ENCODE data around the gene TGFBR3.

Gene TGFBR3

DNA sequence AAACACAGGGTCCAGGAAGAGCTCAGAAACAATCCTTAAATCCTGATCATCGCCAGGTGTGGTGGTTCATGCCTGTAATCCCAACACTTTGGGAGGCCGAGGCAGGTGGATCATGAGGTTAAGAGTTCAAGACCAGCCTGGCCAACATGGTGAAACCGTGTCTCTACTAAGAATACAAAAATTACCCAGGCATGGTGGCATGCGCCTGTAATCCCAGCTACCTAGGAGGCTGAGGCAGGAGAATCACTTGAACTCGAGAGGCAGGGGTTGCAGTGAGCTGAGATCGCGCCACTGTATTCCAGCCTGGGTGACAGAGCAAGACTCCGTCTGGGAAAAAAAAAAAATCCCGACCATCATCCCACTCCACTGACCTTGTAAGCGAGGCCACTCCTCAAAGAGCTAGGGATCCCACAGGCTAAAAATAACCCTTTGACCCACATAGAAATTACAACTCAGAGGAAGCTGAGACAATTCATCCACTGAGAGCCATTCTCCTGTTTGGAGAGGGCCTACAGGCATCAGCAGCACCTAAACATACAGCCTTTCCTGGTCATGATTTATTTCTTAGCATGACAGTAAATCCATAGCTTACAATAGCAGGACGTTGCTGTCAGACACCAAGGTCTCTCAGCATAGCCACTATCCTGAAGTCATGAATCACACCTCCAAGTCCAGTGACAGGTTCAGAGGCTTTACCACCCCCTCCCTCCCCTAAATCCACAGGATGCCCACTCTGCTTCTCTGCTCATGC lies 66.7 kb downstream of the TGFBR3 start:
- DNase-seq: no peak

DNA sequence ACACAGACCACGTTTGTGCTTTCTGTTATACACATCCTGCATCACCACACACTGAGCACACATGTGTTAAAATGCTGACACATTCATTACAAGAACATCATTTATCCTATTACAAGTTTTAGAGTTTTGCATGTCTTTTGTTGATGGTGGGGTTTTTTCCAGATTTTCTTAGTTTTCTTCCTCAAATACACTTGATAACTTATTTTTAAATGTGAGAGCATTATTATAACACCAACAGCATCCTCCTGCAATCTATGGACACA lies 67.3 kb downstream of the TGFBR3 start:
- DNase-seq: no peak

DNA sequence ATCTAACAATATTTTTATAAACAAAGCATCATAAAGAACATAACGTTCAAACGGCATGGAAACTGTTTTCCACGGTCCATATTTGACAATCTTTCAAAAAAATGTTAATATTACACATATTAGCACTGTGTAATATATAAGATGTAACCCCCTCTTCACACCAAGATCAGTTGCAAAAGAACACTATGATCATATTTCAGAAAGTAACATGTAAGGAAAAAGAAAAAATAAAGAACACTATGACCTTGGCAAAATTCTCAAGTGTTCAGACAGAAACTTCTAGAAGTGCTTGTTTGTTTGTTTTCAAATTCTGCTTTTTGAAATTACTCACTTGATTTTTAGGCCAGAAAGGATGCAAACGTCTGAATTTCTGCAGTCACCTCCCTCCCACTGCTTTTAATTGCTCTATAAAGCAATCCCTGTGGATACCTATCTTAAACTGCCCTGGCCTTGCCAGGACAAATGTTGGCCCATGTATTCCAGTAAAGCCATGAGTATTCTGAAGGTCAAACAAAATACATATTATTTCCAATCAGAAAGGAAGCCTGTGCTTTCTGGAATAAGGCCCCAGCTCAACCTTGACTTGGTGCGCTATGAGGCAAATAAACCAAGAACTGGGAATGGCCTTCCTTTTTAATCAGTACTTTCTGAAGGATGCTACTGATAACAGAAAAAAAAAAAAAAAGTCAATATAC lies 68.6 kb downstream of the TGFBR3 start:
- no peak for DNase-seq

DNA sequence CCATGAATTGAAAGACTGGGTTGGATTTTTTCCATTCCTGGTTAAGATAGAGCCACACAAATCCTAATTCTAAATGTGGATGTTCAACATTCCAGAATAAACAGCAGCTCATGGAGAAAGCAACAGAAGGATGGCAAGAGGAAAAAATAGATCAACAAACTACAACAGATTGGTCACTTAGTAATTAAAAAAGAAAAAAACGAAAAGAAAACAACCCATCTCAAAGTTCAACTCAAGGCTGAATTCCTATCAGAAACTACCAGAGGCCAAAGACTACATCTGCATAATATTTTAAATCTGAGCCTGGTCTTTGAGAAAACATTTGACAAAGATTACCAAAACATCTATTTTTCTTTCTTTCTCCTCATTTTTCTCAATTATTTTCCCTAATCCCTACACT lies 69.9 kb downstream of the TGFBR3 start:
- DNase-seq: no peak

DNA sequence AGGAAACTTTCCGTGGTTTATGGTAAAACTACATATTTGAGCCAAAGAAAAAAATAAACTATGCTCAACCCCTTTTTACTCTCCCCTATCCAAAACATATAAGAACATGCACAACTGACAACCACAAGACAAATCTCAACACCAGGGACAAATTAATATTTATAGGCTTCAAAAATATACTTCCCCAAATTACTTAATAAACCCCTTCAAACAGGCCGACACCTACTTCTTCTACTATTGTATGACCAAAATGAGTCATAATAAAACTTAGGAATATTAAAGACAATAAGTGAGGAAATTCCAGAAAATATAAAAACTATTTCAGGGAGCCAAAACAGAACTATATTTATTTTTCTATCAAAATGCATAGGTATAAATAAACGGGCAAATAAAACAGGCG lies 71.5 kb downstream of the TGFBR3 start:
- no peak for DNase-seq

DNA sequence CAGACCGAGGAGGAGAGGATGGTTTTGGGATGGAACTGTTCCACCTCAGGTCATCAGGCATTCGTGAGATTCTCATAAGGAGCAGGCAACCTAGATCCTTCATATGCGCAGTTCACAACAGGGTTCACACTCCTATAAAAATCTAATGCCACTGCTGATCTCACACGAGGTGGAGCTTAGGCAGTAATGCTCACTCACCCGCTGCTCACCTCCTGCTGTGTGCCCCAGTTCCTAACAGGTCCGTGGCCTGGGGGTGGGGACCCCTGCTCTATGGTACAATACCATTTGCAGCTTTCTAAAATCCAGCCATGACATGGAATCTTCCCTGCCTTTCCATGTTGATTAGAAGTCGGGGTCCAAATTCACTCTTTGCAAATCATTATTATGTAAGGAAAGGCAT lies 72.1 kb downstream of the TGFBR3 start:
- no peak for DNase-seq

DNA sequence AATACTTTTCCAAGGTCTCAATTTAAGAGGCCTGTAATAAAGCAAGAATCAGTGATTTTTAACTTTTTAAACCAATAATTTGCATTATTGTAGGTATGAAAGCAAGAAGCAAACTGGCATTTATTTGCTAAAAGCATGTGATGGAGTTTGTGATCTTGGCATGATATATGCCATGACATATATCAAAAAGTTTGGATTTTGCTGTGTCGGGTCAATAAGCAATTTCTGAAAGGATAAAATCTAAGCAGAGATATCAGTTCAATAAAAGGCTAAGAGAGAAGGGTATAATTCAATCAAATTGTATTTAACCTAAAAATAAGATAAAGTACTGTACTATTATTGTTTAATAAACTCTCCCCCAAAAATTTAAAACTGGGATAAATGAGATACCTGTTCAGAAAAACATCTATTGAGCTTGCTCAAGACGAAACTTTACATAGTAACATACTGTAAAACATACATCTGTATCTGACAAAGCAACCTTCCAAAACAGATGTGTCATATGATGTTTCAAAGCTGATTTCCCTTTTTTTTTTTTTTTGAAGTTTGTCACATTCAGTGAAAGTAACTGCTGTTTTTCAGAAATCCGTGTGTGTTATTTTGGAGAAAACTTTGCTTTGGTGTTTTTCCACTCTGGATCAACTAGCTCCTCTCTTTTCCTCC lies 74.5 kb downstream of the TGFBR3 start:
- DNase-seq: no peak

DNA sequence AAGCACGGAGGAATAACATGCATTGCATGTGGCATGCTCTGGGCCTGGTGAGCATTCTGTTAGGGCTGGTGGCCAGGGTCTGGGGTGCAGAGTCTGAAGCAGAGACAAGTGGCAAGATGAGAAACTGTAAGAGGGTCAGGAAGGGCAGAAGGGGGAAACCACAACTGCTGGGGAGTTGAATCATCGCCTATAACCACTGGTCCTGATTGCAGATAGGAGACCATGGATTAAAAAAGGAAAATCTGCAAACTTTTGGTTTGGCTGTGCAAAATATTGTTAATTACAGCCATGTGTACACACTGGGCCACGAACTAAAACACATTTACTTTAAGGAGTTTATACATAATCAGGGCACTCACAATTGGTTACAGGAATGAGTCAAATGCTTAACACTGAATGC lies 76.6 kb downstream of the TGFBR3 start:
- DNase-seq: no peak

DNA sequence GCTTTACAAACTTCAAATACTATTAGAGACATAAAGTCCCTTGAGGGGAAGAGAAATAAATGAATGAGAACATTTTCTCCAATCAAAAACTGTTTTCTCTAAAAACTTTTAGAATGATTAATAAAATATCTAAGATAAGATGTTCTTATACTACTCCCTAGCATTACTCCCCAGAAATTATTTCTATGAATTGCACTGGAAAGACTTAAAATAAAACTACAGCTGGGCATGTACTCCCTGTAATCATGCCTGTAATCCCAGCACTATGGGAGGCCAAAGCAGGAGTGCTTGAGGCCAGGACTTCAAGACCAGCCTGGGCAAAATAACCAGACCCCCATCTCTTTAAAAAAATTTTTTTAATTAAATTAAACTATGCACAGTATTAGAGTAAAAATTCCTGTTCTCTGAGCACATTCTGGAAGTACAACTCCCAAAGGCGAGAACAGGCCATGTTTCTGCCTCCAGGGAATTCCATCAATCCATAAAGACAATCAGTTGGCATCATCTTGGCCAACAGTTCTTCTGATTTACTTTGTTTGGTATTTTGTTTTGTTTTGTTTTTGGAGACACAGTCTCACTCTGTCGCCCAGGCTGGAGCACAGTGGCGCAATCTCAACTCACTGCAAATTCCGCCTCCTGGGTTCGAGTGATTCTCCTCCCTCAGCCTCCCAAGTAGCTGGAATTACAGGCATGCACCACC lies 77.9 kb downstream of the TGFBR3 start:
- no peak for DNase-seq

DNA sequence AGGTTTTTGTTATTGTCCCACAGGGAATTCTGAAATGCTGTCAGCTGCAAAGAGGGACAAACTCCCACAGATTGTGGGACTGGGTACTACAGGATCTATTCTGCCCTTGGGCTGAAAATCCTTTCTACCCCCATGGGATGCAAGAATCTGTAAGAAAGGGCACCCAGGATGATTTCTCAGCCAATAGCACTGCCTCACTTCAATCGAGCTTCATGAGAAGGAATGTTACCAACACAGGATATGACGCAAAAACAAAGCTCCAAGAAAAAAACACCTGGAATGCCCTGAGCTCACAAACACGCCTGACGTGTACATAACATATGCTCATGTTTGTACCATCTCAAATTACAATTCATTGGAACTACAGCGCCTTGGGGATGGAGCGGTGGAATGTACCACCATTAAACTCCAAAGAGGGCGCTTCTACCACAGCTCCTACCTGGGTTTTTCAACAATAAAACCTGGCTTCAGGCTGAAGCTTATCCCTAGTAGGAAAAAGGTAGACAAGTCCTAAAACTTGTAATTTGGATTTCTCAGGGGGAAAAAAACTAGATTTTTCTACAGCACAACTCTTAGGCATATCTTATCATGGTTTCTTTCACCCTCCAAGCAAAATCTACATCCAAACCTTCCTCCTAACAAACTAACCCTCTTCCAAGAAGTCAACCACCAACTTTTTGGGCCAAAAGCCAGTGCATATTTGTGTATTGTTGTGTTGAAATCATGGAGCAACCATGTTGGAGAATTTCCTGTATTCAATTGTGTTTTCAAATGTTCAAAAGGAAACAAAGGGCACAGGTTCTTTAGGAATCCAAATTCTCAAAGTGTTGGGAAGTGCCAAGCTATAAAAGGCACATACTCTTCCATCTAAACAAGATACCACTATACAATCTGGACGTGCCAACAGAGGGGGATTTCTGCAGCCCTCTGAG lies 78.9 kb downstream of the TGFBR3 start:
- DNase-seq: no peak

DNA sequence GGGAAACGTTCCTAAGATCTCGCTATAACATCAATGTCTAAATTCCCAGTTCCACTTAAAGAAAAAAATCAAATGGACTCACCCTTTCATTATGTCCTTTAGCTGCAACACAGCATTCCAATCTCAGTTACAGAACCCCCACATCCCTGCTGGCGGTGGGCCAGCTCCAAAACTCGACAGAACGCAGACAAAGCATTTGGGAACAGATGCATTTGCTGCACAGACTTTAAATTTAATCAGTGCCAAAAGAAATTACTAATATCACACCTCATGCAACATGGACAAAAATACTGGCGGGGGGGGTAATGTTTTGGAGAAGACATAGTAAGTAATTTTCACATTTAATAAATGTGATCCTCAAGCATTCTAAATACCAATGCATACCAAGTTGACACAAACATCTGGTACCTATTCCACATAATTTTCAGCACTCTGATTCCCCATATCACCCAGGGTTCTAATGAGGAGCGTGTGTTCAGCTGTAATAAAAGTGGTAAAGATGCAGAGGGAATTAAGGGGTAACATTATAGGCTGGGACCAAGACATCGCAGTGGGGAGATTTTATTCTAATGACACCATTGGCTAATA lies 79.7 kb downstream of the TGFBR3 start:
- DNase-seq: no peak

DNA sequence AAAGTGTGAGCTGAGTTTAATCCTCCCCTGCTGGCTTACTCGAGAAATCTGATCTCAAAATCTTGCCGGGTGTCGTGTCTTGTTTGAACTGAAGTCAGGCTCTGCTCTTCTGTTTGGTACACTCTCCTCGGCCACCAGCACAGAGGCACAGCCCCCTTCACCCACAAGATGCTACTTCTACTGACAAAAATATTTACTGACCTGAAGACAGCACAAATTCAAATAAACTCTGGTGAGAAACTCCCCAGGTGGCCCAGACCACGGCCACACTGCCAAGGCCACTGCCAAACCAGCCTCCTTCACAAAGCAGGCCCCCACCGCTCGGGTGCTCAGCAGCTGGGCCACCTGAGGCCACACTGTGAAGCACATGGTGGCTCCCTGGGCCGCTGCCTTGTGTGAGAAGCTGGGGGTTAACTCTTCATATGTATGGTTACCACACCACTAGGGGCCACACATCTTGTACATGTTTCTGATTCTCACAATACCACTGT lies 80.6 kb downstream of the TGFBR3 start:
- DNase-seq: no peak

DNA sequence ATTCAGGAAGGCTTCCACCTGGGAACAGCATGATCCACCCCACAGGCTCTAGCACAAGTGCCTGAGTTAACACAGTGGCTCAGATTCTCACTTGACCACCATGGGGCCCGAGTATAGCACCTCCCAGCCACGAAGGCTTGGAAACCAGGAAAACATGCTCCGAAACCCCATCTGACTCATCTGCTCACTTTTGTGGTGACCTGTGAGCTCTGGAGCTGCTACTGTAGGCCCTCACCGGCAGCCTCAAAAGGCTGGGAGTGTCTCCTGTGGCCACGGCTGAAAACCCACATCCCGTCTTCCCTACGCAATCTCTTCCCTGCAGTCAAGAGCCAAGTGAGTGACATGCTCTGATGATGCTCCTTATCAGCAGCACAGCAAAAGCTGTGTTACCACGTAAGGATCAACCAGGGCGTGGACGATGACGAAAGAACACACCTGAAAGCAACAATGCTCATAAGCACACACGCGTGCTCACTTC lies 81.4 kb downstream of the TGFBR3 start:
- no peak for DNase-seq

DNA sequence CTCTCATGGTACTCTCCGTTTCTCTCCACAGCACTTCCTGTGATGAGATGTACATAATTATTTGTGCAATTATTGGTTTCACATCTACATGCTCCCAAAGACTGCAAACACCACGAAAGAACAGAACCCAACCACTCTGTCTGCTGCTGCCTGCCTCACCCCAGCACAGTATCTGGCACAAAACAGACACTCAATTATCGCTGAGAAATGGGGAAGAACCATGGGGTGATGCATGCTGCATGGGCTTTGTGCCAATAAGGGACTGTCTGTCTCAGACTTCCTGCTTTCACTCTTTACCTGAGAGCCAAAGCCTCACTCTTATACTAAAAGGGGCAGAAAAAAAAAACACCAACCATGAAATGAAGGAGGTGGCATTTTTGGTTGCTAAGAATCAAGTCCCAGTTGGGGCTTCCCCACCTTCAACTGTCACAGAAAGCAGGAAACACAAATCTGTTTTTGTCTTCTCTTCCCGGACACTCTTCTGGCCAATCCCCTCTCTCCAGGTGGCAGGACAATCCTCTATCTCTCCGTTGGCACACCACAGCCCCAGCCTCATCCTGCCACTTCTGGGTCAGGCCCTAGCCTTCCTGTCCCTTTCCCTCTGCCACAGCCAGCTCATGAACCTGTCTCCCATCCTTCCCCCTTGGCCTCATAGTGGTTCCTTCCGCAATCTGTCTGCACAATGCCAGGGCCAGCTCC lies 82.0 kb downstream of the TGFBR3 start:
- DNase-seq: no peak

DNA sequence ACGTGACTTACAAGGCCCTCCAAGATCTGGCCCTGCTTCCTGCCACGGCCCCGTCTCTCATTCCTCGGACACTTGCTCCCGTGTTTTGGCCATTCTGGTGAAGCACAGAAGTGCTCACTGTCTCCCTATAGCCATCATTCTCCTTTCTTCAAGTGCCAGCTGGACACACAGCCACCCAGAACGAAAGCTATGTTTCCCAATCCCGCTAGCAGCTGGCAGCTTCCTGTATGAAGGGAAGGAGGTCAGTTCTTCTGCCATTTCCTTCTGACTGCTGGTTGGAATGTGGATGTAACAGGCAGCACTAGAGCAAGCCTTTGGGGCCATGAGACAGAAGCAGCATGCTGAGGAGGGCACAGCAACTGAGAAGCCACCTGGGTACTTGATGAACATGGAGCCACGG lies 82.8 kb downstream of the TGFBR3 start:
- DNase-seq: no peak

DNA sequence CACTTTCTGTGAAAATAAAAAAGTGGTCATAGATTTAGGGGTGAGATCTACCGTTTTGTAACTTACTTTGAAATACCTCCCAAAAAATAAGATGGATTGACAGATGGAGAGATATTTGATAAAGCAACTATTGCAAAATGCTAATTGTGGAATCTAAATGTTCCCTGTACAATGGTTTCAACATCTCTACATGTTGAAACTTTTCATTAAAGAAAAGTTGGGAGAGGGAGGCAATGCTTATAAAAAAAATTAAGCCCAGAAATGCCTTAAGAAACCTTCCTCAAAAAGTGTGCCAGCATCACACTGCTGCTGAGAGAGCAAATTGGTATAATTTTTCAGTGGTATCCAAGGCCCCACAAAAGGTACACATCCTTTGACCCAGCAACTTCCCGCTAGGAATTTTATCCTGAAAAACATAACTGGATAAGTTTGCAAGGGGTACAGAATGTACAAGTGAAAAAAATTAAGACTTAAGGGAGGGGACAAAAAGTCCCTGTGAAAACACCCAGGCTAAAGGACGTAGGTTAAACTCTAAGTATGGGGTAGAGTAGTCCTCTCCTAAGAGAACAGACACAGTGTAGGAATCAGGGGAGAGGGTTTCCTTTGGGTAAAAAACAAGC lies 84.3 kb downstream of the TGFBR3 start:
- DNase-seq: no peak

DNA sequence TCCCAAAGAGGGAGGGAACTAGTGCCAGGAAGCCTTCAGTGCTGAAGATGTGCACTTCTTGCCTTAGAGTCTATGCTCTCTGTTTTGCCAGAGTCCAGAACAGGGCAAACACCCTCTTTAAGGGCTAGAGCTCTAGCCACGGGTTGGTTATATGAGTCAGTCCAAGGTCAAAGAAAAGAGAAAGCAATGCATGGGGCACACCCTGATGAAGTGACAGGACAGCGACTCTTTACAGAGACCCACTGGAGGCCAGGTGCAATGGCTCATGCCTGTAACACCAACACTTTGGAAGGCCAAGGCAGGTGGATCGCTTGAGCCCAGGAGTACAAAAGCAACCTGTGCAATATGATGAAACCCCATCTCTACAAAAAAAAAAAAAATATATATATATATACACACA lies 86.1 kb downstream of the TGFBR3 start:
- no peak for DNase-seq

DNA sequence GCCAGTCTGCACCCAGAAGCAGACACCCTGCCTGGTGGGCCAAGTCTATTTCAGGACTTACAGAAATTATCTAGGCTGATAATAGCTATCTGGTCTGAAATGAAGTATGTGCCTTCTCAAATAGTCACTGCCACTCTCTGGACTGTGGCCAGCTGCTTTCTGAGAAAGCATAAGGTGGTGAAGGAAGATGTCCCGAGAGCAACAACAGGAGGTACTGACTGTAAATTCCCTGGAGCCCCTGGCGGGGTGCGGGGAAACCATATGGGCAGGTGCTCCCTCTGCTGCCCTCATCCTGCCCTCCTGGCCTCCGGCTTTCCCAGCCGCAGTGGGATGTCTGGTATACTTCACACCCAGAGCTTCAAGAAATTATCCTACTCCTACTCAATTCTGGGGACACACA lies 86.8 kb downstream of the TGFBR3 start:
- DNase-seq: no peak

DNA sequence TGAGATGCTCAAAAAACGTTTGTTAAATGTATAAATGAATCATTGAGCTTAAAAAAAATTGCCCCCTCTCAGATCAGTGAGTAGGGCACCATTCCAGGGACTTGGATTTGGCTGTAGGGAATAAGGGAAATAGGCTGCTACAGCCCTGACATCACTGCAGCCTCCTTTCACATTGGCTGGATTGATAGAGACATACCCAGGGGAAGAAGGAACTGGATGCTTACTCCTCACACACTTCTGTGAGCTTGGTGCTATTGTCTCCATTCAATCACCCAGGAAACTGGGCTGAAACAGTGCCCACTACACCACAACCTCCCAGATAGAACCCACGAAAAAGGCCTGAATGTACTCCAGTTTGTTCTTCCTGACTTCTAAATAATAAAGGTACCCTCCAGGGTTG lies 87.2 kb downstream of the TGFBR3 start:
- no peak for DNase-seq

DNA sequence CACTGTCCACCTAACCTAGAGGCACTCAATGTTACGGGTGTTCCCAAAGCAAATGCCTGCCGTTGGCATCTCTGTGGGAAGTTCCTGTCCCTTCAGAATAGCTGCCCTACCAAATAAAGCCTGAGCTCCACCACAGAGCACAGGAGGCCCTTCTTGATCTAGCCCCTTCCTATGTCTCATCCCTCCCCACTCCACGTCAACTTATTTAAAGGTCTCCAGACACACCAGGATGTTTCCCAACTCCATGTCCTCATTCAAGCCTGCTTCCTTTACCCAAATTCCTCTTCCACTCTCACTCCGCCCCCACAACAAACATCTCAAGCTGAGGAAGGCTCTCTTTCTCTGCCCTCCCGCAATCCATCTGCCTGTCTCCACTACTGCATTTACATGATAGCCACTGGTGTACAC lies 87.7 kb downstream of the TGFBR3 start:
- DNase-seq: no peak

DNA sequence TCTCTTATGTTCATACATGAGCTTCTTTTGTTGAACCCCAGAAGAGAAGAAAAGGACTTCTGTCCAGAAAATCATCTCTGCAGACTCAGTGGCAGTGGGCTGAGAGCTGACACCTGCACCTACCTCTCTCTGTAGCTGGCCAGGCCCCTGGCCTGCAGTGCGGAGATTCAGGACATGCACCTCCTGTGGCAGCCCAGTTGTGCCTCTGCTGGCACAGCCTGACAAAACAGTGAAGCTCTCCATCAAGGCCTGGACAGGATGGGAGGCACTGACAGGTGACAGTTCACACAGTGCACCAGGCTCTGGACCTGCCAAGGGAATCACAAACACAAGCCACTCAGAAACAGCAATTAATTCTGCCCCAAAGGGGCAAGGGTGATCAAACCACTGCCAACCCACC lies 88.8 kb downstream of the TGFBR3 start:
- DNase-seq: no peak
